Endothelial cell of umbilical vein (primary cell): ENCODE data around the gene NUBPL. TPM values are rescaled to one million over a fixed set of nuclear protein-coding genes. Genes with fewer than 3 reads are reported as not detected.

Experiments used
- BruUV-seq: library from RNA; stranded (reverse); fragments of 400-500 nt; replicated peaks from 2 replicates; lab custom pipeline; 2021; lab: Mats Ljungman, UMichigan
- CTCF ChIA-PET: fragments of 300-600, 350-600 bp; sonication (Branson Sonifier 250); formaldehyde crosslinking; loops from one replicate; lab custom pipeline; 2021; ENCODE audit warnings: antibody characterized with exemption, inconsistent platforms; lab: Charles Lee
- POLR2A ChIA-PET: fragments of 300-600, 350-600 bp; sonication (Branson Sonifier 250); formaldehyde crosslinking; loops from one replicate; lab custom pipeline; 2021; ENCODE audit warnings: antibody characterized with exemption, inconsistent platforms; lab: Charles Lee
- DNase-seq: peaks from one replicate; pipeline ENCODE4 v3.0.0-alpha.2; 2011; ENCODE audit warnings: low read depth, low spot score
- FAIRE-seq: peaks from 2 replicates; lab custom pipeline; 2011; peaks lifted over from hg19 to GRCh38; lab: Jason Lieb, UNC
- H2AFZ ChIP-seq: 2 replicates; pipeline ENCODE4 v1.6.0; 2012; ENCODE audit warnings: low read depth, low read length, control low read depth, inconsistent platforms
- H3K27ac ChIP-seq: 2 replicates; pipeline ENCODE4 v1.5.1; 2011; ENCODE audit warnings: low read depth, mild to moderate bottlenecking, control low read depth, low read length, moderate library complexity; ENCODE audit not compliant: insufficient read depth
- H3K27me3 ChIP-seq, 2 experiments: 2 replicates each; pipeline versions ENCODE4 v1.6.0 to v1.6.1; 2011; ENCODE audit warnings: low read length in 2 of 2, mixed read lengths in 1 of 2; ENCODE audit not compliant: control insufficient read depth in 2 of 2, insufficient read depth in 2 of 2
- H3K36me3 ChIP-seq, 2 experiments: 2 replicates in 1 of 2; 3 replicates in 1 of 2; pipeline ENCODE4 v1.5.1; 2011; ENCODE audit warnings: low read length in 2 of 2, mild to moderate bottlenecking in 1 of 2, moderate library complexity in 1 of 2; ENCODE audit not compliant: control insufficient read depth in 2 of 2, insufficient read depth in 2 of 2; ENCODE audit errors: extremely low read depth in 1 of 2
- H3K4me1 ChIP-seq: 3 replicates; pipeline ENCODE4 v1.5.1; 2011; ENCODE audit warnings: mild to moderate bottlenecking, low read length; ENCODE audit not compliant: control insufficient read depth, insufficient read depth; ENCODE audit errors: extremely low read depth
- H3K4me2 ChIP-seq: 2 replicates; pipeline ENCODE4 v1.6.1; 2011; ENCODE audit warnings: low read length, control low read depth, mixed read lengths; ENCODE audit not compliant: insufficient read depth
- H3K4me3 ChIP-seq, 3 experiments: fragments of 200-600 bp in 1 of 3; sonication (generic), shearing (Covaris generic) in 1 of 3; replicated peaks in 1 of 3; 2 replicates each; pipeline ENCODE4 v1.5.1; 2011 to 2016; ENCODE audit warnings: control low read depth in 3 of 3, low read length in 3 of 3, mild to moderate bottlenecking in 2 of 3, inconsistent platforms in 1 of 3, low read depth in 1 of 3, moderate library complexity in 1 of 3; ENCODE audit not compliant: insufficient read depth in 1 of 3
- H3K79me2 ChIP-seq: 2 replicates; pipeline ENCODE4 v1.6.0; 2012; ENCODE audit warnings: low read length, inconsistent platforms; ENCODE audit not compliant: control insufficient read depth, insufficient read depth
- H3K9ac ChIP-seq: replicated peaks from 2 replicates; pipeline ENCODE3; 2011; ENCODE audit warnings: low read length, control low read depth; ENCODE audit not compliant: insufficient read depth; ENCODE audit errors: extremely low read depth
- H3K9me1 ChIP-seq: replicated peaks from 3 replicates; pipeline ENCODE4 v1.6.0; 2011; ENCODE audit warnings: mild to moderate bottlenecking, low read length; ENCODE audit not compliant: control insufficient read depth, insufficient read depth; ENCODE audit errors: extremely low read depth
- H3K9me3 ChIP-seq: replicated peaks from 2 replicates; pipeline ENCODE4 v1.5.1; 2012; ENCODE audit warnings: low read length, inconsistent platforms; ENCODE audit not compliant: control insufficient read depth, insufficient read depth
- H4K20me1 ChIP-seq: replicated peaks from 2 replicates; pipeline ENCODE3; 2011; ENCODE audit warnings: mild to moderate bottlenecking, low read length; ENCODE audit not compliant: control insufficient read depth, insufficient read depth; ENCODE audit errors: extremely low read depth
- EZH2 ChIP-seq: IDR thresholded peaks from 2 replicates; pipeline ENCODE4 v1.6.1; 2012; ENCODE audit warnings: borderline replicate concordance, low read depth, mild to moderate bottlenecking, moderate library complexity, low read length, inconsistent platforms; ENCODE audit not compliant: severe bottlenecking
- FOS ChIP-seq: IDR thresholded peaks from 2 replicates; pipeline ENCODE4 v1.6.1; 2011; ENCODE audit warnings: mild to moderate bottlenecking, low read length, moderate library complexity, borderline replicate concordance; ENCODE audit not compliant: insufficient read depth
- GATA2 ChIP-seq: IDR thresholded peaks from 2 replicates; pipeline ENCODE4 v1.7.0; 2011; ENCODE audit warnings: low read depth, mild to moderate bottlenecking, moderate library complexity, mixed read lengths, low read length; ENCODE audit not compliant: insufficient read length, insufficient read depth
- JUN ChIP-seq: IDR thresholded peaks from 2 replicates; pipeline ENCODE4 v1.6.1; 2011; ENCODE audit warnings: borderline replicate concordance, low read depth; ENCODE audit not compliant: insufficient read length, insufficient read depth
- MAX ChIP-seq: IDR thresholded peaks from 2 replicates; pipeline ENCODE4 v1.6.1; 2011; ENCODE audit not compliant: insufficient read depth, insufficient read length
- MYC ChIP-seq: IDR thresholded peaks from one replicate; pipeline ENCODE4 v1.6.1; 2011; ENCODE audit warnings: mild to moderate bottlenecking, low read depth, low read length
- POLR2A ChIP-seq: IDR thresholded peaks from 2 replicates; pipeline ENCODE4 v1.6.1; 2012; ENCODE audit warnings: low read depth, mild to moderate bottlenecking, control low read depth, low read length
- POLR2AphosphoS5 ChIP-seq: IDR thresholded peaks from 2 replicates; pipeline ENCODE4 v1.6.1; 2012; ENCODE audit warnings: low read depth, mild to moderate bottlenecking, control low read depth, low read length, moderate library complexity; ENCODE audit not compliant: insufficient read depth
- dilution Hi-C: fragments of 300-500 bp; cut with MboI; formaldehyde crosslinking; loops from one replicate; pipeline ENCODE4 v1.15.0; 2019; ENCODE audit warnings: low sequenced_read_pairs; ENCODE audit not compliant: extremely low pct_ligation_motif_present
- intact Hi-C: fragments of 100-400 bp; cut with micrococcal nuclease; formaldehyde crosslinking; loops from one replicate; pipeline ENCODE4 v1.10.0; 2022
- polyA plus RNA-seq, 4 experiments: library from polyadenylated mRNA; depleted of rRNA in 3 of 4; stranded (reverse) in 3 of 4; unstranded in 1 of 4; fragments of >200 nt; gene quantifications; 2 replicates each; pipeline versions ENCODE4 v1.2.1 to v1.2.3, GENCODE V29; 2011 to 2012; ENCODE audit warnings: missing spikeins in 1 of 4
- total RNA-seq: library from RNA; stranded (reverse); gene quantifications from 2 replicates; pipeline ENCODE4 v1.2.3, GENCODE V29; 2021

Gene NUBPL
- total and polyA plus RNA-seq, 2 donors (not counting 3 experiments of a cell fraction or from before 2014, with no cell fraction given), result 2.1 to 12.3 TPM

GRCh38 chr14:31886156-31886835, 325.1 kb downstream of the NUBPL start:
- Histone ChIP-seq H3K9me1 (no peaks in the 10 kb centered on the region), H3K4me3 (no peak overlapping the region), H4K20me1 (no peaks in the 10 kb centered on the region), H3K9ac (no peak overlapping the region), H3K4me1 (no peaks in the 10 kb centered on the region), H3K36me3 (no peaks in the 10 kb centered on the region), H3K27ac (no peak overlapping the region), H3K27me3 (no peaks in the 10 kb centered on the region), H3K79me2 (no peaks in the 10 kb centered on the region), H3K9me3 (no peaks in the 10 kb centered on the region), H2AFZ (no peak overlapping the region), H3K4me2 (no peak overlapping the region)
- dilution Hi-C loops (no loop called here), intact Hi-C loops (no loop called here)
- FAIRE-seq (no peak), DNase-seq (no peak)
- ChIA-PET CTCF (no interaction called here), POLR2A (no interaction called here)
- no TSS peak for BruUV-seq
- TF ChIP-seq POLR2A (no peak), JUN (no peak), POLR2AphosphoS5 (no peak), MYC (no peak), FOS (no peak), GATA2 (no peak), MAX (no peak), EZH2 (no peak)
